ENCODE results near the gene METTL9. TPM values are rescaled to one million over a fixed set of nuclear protein-coding genes. Genes with fewer than 3 reads are reported as not detected.

METTL9 gene
- total and polyA plus RNA-seq, 2 of the 13 experiments (the other 11 are each of a cell fraction or from before 2014, with no cell fraction given): 123 to 204 TPM

- TF ChIP-seq HMG20A (CRISPR knock-in tag; IDR thresholded peaks at IDR 0.05; ENCODE audit: borderline replicate concordance) (peak; percentile 41; the same call in 1 of the 2 replicates), RBM39 (IDR thresholded peaks at IDR 0.05; ENCODE audit: low read depth, low read length, poor library complexity, severe bottlenecking) (peak; percentile 93), ZBTB20 (CRISPR knock-in tag; IDR thresholded peaks at IDR 0.05; ENCODE audit: borderline replicate concordance, low read depth) (no peak), RCOR2 (CRISPR knock-in tag; IDR thresholded peaks at IDR 0.05) (peak; percentile 61; the same call in 1 of the 2 replicates), ZNF10 (CRISPR knock-in tag; IDR thresholded peaks at IDR 0.05; ENCODE audit: borderline replicate concordance, low read depth) (no peak), HOXD1 (CRISPR knock-in tag; IDR thresholded peaks at IDR 0.05) (peak; percentile 96), ZNF510 (CRISPR knock-in tag; IDR thresholded peaks at IDR 0.05; ENCODE audit: low read depth) (peak; percentile 87; the same call in 1 of the 2 replicates), NR2C2 (CRISPR knock-in tag; IDR thresholded peaks at IDR 0.05; ENCODE audit: borderline replicate concordance) (peak; percentile 45; the same call in 1 of the 2 replicates), ELF1 (CRISPR knock-in tag; IDR thresholded peaks at IDR 0.05) (peak; percentile 93), ZNF12 (CRISPR knock-in tag; IDR thresholded peaks at IDR 0.05) (no peak; the same call in none of the 2 replicates), ZNF414 (CRISPR knock-in tag; IDR thresholded peaks at IDR 0.05) (peak; percentile 90), ZNF761 (CRISPR knock-in tag; conservative IDR thresholded peaks at IDR 0.05) (peak; percentile 84; the same call in 1 of the 2 replicates), MEIS1 (CRISPR knock-in tag; IDR thresholded peaks at IDR 0.05; ENCODE audit: borderline replicate concordance) (peak; percentile 94), CHD4 (IDR thresholded peaks at IDR 0.05; ENCODE audit: borderline replicate concordance, low read length) (no peak), ZNF547 (CRISPR knock-in tag; IDR thresholded peaks at IDR 0.05) (peak; percentile 77; the same call in 1 of the 2 replicates), THAP9 (CRISPR knock-in tag; IDR thresholded peaks at IDR 0.05; ENCODE audit: borderline replicate concordance) (peak; percentile 75), BRF2 (CRISPR knock-in tag; IDR thresholded peaks at IDR 0.05) (no peak; the same call in 1 of the 2 replicates), GATA4 (IDR thresholded peaks at IDR 0.05; ENCODE audit: borderline replicate concordance, low read depth) (no peak), FIP1L1 (IDR thresholded peaks at IDR 0.05; ENCODE audit: borderline replicate concordance, insufficient read depth, low read depth, low read length) (no peak), ARNT2 (CRISPR knock-in tag; IDR thresholded peaks at IDR 0.05; ENCODE audit: low read depth) (peak; percentile 89), LCORL (IDR thresholded peaks at IDR 0.05) (no peak), LCORL (CRISPR knock-in tag; IDR thresholded peaks at IDR 0.05) (peak; percentile 97; the same call in 1 of the 2 replicates), TRIM24 (CRISPR knock-in tag; IDR thresholded peaks at IDR 0.05) (0 out of 2 replicates have a peak, but pooled peaks have one; percentile 13), ZNF44 (CRISPR knock-in tag; IDR thresholded peaks at IDR 0.05) (peak; percentile 95), AGO1 (IDR thresholded peaks at IDR 0.05; ENCODE audit: low read depth, low read length, poor library complexity, severe bottlenecking) (peak; percentile 88), RFX3 (CRISPR knock-in tag; IDR thresholded peaks at IDR 0.05) (0 out of 2 replicates have a peak, but pooled peaks have one; percentile 31)
Measured at GRCh38 chr16:21554795-21555585, 44.4 kb upstream of the METTL9 start (continued).

Data from HepG2 (cell line).